Fibroblast of the conjunctiva (primary cell): Measurements from ENCODE around the gene MRI1.
"Not testable (repeated sequence)": the region's sequence is repeated elsewhere in the genome, so short reads cannot be mapped to it uniquely, and the experiment has no call there.

Experiments
- DNase-seq: peaks from one replicate; pipeline ENCODE4 v3.0.0-alpha.2; 2010; ENCODE audit warnings: low read depth

MRI1 gene

DNA sequence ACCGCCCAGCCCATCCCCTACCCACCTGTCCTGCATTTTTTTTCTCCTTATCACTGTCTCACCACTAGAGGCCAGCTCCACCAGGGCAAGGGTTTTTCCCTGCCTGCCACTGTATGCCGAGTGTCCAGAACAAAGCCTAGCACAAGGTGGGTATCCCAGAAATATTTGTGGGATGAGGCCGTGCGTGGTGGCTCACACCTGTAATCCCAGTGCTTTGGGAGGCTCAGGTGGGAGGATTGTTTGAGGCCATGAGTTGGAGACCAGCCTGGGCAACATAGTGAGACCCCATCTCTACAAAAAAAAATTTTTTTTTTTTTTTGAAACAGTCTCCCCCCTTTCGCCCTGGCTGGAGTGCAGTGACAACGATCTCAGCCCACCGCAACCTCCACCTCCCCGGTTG, 2.9 kb upstream of the MRI1 start:
- no peak for DNase-seq

DNA sequence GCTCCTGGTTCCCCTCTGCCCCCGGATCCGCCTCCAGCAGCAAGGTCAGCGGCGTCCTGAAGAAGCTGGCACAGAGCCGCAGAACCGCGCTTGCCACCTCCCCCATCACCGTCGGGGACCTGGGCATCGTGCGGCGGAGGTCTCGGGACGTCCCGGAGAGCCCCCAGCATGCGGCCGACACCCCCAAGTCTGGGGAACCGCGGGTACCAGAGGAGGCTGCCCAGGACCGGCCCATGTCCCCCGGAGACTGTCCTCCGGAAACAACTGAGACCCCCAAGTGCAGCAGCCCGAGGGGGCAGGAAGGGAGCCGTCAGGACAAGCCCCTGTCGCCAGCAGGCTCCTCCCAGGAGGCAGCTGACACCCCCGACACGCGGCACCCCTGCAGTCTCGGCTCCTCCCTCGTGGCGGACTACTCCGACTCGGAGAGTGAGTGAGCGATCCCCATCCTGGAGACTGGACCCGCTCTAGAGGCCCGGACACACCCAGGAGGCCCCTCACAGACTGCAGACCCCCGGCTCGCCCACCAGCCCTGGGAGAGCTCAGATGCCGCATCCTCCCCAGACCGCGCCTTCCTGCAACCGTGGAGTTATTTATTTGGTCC, 1.6 kb upstream of the MRI1 start:
- no peak for DNase-seq

DNA sequence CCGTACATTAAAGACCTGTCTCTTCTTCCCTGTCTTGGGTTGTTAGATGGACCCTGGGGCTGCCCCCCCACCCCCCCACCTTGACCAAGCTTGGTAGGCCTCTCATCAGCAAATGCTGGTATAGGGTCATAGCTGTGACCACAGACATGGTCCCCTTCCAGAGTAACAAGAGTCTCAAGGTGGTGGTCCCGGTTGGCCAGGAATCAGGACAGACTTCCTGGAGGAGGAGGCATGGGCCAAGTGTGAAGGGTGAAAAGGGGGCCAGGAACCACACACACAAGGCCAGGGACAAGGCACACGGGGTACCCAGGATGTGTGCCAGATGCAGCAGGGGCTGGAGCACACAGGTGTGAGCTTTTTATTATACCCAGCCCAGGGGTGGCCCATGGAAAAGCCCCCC, 1.1 kb upstream of the MRI1 start:
- DNase-seq, result no peak

DNA sequence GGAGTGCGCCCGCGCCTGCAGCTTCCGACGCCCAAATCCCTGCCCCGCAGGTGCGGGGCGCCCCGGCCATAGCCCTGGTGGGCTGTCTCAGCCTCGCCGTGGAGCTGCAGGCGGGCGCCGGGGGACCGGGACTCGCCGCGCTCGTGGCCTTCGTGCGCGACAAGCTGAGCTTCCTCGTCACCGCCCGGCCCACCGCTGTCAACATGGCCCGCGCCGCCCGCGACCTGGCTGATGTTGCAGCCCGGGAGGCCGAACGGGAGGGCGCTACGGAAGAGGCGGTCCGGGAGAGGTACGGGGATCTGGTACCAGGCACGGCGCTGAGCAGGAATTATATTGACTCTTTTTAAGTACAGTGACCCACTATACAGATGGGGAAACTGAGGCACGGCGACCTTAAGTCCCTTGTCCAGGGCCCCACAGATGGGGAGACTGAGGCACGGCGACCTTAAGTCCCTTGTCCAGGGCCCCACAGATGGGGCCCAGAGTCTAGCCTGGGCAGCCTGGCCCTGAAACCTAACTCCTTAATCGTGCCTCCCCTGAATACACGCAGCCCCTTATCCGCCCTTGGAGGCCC, 586 bp downstream of the MRI1 start:
- DNase-seq, result no peak

DNA sequence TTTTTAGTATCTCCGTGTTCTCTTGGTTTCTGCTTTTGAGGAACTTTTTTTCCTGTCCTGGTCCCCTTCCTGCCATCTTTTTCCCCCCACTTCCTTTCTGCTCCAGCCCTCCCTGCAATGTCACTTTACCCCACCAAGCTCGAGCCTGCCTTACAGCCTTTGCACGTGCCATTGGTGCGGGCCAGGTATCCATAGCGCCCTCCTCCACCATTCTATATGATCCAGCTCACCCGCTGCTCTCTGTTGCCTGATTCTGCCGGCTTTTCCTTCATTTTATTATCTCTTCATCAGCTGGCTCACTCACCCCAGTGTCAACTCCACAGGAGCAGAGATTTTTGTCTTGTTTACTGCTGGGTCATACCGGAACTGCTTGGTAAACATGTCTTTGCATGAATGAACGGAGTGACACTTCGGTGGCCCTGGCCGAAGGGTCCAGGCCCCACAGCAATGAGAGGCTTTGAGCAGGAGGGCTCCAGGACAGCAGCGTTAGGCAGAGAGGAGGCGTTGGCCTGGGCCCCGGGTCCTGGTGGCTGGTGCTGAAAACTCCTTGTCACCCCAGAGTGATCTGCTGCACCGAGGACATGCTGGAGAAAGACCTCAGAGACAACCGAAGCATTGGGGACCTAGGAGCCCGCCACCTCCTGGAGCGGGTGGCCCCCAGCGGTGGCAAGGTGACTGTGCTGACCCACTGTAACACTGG, 1.2 kb downstream of the MRI1 start:
- DNase-seq, result no peak

DNA sequence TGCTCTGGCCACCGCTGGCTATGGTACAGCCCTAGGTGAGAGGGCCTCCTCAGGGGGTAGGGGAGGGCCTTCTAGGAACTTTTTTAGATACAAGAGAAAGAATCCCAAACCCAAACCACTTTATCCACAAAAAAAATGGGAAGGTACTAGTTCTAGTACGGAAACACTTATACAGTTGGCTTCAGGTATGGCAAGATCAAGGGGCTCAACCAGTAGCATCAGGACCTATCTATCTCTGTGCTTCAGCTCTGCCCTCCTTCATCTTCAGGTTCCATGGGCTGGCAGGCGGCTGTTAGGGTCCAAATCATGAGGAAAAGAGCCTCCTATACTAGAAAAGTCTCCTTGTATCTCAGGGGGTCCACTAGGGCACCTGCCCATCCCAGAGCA, 1.8 kb downstream of the MRI1 start:
- DNase-seq, result no peak

DNA sequence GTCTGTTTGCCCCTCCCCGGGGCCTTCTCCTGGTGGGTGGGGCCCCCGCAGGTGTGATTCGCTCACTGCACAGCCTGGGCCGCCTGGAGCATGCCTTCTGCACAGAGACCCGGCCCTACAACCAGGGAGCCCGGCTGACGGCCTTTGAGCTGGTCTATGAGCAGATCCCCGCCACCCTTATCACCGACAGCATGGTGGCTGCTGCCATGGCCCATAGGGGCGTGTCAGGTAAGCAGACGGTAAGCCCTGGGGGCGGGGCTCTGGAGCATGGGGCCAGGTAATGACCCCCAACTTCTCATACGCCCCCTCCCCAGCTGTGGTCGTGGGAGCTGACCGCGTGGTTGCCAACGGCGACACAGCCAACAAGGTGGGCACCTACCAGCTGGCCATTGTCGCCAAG, 4.2 kb downstream of the MRI1 start:
- no peak for DNase-seq

DNA sequence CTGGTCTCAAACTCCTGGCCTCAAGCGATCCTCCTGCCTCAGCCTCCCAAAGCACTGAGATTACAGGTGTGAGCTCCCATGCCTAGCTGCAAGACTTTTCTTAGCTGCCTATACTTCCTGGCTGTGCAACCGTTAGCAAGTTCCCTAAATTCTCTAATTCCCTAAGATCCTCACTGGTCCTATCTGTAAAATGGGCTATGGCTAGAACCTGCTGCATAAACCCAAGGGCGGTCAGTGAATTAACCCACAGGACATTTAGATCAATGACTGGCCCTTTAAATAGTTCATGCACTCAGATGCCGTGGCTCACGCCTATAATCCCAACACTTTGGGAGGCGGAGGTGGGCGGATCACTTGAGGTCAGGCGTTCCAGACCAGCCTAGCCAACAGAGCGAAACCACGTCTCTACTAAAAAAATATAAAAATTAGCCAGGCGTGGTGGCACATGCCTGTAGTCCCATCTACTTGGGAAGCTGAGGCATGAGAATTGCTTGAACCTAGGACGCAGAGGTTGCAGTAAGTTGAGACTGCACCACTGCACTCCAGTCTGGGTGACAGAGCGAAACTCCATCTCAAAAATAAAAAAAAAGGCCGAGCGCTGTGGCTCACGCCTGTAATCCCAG, 5.8 kb downstream of the MRI1 start:
- no peak for DNase-seq

DNA sequence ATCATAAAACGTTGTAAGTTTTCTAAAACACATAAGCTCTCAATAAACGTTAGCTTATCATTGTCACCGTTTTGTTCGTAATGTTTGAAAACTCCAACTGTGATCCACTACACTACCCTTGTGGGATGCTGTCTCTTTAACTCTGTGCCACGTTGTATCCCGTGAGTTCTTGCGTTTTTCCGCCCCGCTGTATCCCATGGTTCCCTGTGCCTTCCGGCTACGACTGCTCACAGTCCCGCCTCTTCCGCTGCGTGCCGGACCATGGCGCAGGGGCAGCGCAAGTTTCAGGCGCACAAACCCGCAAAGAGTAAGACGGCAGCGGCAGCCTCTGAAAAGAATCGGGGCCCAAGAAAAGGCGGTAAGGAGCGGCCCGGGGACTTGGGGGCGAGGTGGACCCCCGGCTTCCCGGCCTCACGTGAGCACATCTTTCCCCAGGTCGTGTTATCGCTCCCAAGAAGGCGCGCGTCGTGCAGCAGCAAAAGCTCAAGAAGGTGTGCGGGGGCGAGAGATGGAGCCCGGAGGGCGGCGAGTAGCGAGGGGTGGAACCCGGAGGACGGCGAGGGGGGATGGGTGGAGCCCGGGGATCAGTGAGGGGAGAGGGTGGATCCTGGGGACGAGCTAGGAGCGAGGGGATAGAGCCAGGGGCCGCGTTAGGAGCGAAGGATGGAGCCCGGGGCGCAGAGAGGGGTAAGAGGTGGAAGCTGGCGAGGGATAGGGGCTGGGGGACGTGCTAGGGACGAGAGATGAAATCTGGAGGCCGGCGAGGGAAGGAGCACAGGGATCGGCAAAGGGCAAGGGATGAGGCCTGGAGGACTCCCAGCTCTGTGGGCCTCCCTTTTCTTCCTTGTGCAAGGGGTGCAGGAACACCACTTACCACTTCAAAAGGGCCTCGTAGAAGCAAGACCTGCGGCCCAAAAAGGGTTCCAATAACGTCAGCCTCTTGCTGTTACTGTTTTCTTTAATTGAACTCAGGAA, 10.2 kb downstream of the MRI1 start, which contains the start of gene C19orf53:
Gene C19orf53, plus strand, starts transcription at position 240 of the 975 bp plus-strand sequence. Its CDS starts 22 bp downstream, at position 262.
- peak; percentile 76 for DNase-seq

DNA sequence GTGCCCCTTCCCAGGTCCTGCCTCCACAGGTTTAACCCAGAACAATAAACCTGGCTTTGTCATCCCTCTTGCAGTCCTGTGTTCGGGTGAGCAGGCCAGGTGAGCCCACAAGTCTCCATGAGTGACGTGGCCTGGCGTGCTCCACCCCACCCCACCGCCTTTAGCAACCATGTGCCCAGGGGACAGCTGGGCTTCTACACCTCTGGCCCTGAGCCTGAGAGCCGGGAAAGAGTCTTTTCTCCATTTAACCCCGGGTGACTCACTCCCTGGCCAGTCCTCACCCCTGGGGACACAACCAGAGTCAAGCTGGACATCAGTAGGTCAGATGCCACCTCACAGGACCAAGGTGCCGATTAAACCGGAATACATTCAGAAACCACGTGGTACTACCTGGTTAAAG, 14.1 kb downstream of the MRI1 start:
- DNase-seq, result no peak

DNA sequence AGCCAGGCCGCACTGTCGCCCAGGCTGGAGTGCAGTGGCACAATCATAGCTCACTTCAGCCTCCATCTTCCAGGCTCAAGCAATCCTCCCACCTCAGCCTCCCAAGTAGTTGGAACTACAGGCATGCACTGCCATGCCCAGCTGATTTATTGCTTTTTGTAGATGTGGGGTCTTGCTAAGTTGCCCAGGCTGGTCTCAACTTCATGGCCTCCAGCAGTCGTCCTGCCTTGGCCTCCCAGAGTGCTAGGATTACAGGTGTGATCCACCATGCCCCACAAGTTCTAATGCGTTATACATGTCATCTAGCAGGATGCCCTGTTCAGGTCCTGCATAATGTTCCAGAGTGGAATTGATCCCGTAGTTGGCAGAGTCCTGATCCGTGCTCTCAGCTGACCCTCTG, 14.5 kb downstream of the MRI1 start:
- no peak for DNase-seq

DNA sequence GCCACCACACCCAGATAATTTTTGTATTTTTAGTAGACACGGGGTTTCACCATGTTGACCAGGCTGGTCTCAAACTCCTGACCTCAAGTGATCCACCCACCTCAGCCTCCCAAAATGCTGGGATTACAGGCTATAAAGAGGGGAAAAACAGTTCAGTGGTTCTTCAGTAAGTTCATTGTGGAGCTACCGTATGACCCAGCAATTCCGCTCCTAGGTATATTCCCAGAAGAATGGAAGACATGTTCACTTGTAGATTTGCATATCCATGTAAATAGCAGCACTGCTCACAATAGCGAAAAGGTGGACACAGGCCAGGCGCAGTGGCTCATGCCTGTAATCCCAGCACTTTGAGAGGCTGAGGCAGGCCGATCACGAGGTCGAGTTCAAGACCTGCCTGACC, 15.5 kb downstream of the MRI1 start:
- not testable (repeated sequence) for DNase-seq

DNA sequence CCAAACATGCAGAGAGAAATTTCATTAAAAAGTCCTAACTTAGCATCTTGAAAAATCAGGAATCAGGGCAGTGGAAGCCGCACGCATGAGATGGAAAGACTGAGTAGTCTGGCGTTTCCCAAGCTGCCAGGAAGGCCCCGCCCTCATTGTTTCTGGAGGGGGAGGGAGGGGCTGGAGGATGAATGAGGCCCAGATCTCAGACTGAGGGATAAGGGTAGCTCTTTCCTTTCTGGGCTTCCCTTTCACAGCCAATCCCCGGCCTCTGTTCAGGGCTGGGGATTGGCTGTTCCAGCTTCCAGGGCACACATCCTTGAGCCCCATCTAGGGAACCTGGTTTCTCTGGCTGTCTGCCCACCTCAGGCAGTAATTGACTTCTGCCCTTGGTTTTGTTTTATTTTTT, 17.2 kb downstream of the MRI1 start:
- peak; percentile 81 for DNase-seq

DNA sequence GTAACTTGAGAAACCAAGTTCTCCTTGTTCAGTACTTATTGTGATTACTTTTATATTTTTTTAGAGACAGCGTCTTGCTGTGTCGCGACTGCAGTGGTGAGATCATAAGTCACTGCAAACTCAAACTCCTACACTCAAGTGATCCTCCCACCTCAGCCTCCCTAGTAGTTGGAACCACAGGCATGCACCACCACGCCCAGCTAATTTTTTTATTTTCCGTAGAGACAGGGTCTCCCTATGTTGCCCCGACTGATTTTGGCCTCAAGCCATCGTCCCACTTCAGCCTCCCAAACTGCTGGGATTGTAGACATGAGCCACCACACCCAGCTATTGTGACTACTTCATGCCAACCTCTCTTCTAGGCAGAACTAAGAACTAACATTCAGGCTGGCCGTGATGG, 18.2 kb downstream of the MRI1 start:
- no peak for DNase-seq

DNA sequence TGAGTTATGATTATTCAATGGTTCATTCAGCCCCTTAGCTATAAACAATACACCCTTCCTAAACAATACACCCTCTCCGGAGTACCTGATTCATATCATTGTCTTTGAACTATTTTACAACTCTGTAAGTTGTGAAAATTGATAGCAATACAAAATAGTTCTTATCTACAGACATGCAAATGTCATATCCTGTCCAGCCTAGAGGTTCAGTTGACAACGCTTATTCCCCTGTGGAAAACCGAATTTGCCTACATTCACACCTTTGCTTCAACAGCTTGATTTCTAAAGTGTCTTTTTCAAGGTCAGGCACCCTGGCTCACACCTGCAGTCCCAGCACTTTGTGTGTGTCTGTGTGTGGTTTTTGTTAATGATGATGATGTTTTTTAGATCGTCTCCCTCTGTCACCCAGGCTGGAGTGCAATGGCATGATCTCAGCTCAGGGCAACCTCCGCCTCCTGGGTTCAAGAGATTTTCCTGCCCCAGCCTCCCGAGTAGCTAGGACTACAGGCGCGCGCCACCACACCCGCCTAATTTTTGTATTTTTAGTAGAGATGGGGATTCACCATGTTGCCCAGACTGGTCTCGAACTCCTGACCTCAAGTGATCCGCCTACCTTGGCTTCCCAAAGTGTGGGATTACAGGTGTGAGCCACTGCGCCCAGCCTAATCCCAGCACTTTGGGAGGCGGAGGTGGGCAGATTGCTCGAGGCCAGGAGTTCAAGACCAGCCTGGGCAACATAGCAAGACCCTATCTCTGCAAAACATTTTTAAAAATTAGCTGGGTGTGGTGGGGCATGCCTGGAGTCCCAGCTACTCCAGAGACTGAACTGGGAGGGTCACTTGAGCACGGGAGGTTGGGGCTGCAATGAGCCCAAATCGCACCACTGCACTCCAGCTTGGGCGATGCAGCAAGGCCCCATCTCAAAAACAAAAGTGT, 19.5 kb downstream of the MRI1 start:
- no peak for DNase-seq

DNA sequence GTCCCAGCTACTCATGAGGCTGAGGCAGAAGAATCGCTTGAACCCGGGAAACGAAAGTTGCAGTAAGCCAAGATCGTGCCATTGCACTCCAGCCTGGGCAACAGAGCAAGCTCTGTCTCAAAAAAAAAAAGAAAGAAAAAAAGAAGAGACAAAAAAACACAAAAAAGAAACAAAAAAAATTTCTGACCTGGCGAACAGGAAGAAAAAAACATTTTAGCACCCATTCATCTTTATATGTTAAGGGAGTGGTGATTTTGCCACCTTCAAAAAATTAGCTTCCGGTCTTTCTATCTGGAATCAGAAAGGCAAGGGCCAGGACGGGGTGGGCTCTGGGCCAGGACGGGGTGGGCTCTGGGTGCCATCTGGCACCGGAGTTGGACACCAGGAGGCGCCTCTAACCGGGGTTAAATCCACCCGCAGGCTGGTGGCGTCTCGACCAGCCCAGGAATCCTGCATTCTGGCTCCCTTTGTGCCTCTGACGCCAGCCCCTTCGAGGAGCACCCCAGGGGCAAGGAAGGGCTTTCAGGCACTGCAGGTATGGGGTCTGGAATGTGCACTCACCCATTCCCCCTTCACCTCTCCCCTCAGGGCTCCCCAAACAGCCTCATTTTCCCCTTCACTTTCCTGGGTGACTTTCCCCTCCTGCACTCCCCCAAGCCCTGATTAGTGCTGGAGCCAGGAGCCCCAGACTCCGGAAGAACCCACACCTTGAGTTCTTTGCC, 20.6 kb downstream of the MRI1 start:
- peak; percentile 37 for DNase-seq

DNA sequence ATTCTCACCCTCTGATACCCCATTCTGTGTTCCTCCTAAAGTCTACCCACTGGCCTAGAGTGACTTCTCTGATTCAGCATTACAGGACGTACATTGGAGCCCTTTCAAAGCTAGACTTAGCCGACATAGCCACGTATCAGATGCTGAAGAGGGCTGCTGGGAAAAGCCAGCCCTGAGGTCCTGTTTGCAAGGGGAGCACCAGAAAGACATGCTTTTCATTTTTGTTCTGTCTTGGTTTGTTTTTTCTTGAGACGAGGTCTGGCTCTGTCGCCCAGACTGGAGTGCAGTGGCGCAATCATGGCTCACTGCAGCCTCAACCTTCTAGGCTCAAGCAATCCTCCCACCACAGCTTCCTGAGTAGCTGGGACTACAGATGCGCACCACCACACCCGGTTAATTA, 24.7 kb downstream of the MRI1 start:
- DNase-seq, result no peak

DNA sequence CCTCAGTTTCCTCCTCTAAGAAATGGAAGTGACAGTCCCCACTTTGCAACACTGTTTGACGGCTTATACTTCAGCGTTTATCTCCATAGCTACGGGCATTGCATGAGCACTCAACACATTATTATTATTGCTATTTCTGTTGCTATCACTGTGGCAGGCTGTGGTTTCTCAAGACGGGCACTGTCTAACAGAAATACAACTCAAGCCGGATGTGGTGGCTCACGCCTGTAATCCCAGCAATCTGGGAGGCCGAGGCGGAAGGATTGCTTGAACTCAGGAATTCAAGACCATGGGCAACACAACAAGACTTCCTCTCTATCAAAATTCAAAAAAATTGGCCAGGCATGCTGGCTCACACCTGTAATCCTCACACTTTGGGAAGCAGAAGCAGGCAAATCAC, 26.0 kb downstream of the MRI1 start:
- DNase-seq, result no peak

DNA sequence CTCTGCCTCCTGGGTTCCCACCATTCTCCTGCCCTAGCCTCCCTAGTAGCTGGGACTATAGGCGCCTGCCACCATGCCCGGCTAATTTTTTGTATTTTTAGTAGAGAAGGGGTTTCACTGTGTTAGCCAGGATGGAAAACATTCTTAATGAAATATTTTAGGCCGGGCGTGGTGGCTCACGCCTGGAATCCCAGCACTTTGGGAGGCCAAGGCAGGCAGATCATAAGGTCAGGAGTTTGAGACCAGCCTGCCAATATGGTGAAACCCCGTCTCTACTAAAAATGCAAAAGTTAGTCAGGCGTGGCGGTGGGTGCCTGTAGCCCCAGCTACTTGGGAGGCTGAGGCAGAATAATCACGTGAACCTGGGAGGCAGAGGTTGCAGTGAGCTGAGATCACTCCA, 29.0 kb downstream of the MRI1 start:
- DNase-seq, result not testable (repeated sequence)

DNA sequence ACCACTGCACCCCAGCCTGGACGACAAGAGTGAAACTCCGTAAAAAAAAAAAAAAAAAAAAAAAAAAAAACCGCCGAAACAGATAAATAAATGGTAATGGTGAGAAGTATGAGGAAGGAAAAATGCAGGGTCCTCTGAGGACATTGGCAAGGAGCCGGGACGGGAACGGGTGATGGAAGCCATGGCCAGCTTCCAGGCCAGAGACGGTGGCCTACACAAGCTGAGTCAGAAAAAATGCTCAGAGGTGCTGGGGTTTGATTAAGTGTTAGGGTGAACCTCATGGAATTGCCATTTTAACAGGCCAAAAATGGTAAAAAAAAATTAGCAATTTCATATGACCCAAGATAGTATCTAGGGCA, 30.1 kb downstream of the MRI1 start:
- peak; percentile 87 for DNase-seq
